Choroid plexus epithelial cell (primary cell): ENCODE data around the gene GLRX.
"Not testable (repeated sequence)": the region's sequence is repeated elsewhere in the genome, so short reads cannot be mapped to it uniquely, and the experiment has no call there.

Experiments
- DNase-seq: peaks from one replicate; pipeline ENCODE4 v3.0.0-alpha.2; 2010; ENCODE audit warnings: low read depth
- H3K4me3 ChIP-seq: 2 replicates; pipeline ENCODE4 v1.5.1; 2011; ENCODE audit warnings: low read depth, mild to moderate bottlenecking, control low read depth, low read length, moderate library complexity
- TF ChIP-seq, protein P1 (sequence below): conservative IDR thresholded peaks from 2 replicates; pipeline ENCODE4 v1.5.1; 2011; ENCODE audit warnings: low read depth, mild to moderate bottlenecking, control low read depth, inconsistent platforms, low read length, moderate library complexity

GLRX gene

DNA sequence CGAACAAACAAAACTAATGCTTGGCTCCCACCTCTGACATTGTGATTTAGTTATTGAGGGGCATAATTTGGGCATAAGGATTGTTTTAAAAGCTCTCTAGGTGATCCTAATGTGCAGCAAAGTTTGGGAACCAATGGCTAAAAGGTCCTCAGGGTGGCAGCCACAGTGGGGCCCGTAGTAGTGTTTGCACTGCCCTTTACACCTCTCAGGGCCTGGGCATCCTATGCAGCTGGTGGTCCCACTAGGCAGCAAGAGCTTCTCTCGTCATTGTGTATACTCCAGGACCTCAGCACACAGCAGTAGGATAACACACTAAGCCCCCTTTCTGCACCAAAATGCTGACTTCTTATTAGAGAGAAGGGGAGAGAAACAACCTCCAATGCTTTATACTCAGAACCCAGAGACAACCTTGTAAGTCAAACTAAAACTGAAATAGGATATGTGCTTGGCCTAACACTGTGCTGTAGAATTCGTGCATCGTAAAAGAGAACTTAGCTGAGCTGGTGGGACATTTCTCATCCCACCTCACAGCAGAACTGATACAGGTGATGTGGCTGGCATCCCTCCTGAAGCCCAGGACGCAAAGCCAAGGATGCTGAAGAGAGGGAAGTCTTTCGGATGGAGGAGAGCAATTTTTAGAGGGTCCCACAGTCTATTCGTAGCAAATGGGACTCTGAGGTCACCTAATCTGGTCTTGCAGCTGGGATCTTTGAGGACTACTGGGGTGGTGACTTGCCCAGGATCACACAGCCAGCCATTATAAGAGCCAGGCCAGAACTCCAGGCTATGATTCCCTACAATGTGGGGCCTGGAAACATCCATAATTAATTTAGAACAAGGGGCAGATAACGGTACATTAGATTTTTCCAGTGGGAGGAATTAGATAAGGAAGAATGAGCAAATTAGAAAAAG is 1.2 kb downstream of the GLRX start:
- TF ChIP-seq, protein P1, sequence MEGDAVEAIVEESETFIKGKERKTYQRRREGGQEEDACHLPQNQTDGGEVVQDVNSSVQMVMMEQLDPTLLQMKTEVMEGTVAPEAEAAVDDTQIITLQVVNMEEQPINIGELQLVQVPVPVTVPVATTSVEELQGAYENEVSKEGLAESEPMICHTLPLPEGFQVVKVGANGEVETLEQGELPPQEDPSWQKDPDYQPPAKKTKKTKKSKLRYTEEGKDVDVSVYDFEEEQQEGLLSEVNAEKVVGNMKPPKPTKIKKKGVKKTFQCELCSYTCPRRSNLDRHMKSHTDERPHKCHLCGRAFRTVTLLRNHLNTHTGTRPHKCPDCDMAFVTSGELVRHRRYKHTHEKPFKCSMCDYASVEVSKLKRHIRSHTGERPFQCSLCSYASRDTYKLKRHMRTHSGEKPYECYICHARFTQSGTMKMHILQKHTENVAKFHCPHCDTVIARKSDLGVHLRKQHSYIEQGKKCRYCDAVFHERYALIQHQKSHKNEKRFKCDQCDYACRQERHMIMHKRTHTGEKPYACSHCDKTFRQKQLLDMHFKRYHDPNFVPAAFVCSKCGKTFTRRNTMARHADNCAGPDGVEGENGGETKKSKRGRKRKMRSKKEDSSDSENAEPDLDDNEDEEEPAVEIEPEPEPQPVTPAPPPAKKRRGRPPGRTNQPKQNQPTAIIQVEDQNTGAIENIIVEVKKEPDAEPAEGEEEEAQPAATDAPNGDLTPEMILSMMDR: no peak
- peak overlapping the region; percentile 77 for H3K4me3 ChIP-seq
- no peak for DNase-seq

DNA sequence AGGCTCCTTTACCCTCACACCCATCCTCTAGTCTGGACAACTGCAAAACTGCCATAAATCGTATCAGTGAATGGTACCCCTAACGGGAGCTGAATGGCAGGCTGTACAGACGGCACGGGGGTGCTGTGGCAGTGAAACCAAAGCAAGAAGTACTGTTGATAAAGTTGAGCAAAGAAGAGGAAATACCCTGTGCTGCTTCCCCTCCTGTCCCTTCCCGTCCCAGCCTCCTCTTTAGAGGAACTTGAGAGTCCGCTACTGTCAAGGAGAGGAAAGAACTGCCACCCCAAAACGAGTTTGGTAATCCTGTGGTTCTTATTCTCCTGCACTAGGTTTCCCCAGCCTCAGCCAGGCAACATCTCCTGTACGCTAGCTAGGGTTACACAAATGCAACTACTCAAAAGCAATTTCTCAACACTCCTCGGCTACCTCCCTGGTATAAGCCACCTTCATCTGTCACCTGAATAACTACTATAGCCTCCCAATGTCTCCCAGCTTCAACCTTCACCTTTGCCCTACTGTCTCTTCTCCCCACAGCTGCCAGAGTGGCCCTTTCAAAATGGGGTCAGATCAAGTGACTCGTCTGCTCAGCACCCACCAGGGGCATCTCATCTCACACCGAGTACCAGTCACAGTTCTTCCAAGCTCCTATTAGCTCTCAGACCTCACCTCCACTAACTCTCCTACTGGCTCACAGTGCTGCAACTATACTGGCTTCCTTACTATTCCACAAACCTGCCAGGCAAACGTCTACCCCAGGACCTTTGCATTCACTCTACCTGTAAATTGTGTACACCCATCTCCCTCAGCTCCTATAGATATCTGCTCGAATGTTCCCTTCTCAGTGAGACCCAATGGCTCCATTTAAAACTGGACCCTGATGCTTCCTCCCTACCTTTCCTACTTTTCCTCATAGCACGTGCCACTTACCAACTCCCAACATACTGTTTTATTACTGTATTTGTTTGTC is 4.1 kb downstream of the GLRX start:
- TF ChIP-seq, protein P1: no peak
- peak overlapping the region; percentile 27 for H3K4me3 ChIP-seq
- no peak for DNase-seq

DNA sequence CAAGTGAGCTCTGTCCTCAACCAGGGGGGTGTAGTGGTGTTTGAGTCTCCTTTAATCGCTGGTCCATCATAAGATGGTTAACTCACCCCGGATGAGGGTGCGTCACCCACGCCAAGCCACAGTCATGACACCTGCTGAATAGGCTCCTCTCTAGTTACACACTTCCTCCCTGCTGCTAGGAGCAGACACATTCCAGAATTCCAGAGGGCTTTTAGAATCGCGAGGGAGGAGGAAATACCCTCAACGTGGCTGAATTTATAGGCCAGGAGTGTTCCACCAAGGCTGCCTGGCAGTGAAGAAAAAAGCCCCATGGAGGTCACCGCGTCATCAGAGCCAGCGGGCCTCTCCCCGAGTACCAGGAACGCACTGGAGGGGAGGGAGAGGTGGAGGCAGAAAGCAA is 5.1 kb downstream of the GLRX start:
- no peak overlapping the region for H3K4me3 ChIP-seq
- DNase-seq: peak; percentile 75
- TF ChIP-seq, protein P1: no peak

DNA sequence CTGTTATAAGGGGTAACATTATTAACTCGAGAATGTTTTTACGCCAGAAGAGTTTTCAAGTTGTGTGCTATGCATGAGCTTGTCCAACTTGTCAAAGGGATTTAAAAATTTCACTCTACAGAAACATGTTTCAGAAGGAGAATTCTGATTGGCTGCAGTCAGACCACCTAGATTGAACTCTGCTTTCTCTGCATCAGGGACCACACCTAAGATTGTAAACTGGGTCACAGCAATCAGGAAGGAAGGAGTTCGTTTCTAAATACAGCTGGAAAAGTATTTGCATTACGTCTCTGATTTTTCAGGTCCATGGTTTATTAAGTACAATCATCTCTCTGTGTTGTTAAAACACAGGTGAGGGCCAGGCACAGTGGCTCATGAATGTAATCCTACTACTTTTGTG is 5.8 kb downstream of the GLRX start:
- DNase-seq: no peak
- TF ChIP-seq, protein P1: no peak
- H3K4me3 ChIP-seq: no peak overlapping the region

DNA sequence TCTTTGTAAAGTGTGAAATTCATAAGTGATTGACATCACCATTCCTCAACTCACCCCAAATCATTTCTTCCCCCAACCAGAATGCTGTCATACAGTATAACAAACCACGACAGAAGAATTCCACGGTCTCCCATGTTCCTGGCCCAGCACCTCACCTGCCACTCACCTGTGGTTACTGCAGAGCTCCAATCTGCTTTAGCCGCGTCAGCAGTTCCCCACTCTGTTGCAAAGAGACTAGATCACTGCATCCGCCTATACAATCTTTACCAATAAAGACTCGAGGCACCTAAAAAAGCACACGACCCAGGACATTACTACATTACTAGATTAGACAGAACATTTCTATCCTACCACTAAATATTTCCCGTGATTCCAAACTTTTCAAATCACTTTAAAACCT is 6.2 kb downstream of the GLRX start:
- no peak overlapping the region for H3K4me3 ChIP-seq
- TF ChIP-seq, protein P1: no peak
- no peak for DNase-seq

DNA sequence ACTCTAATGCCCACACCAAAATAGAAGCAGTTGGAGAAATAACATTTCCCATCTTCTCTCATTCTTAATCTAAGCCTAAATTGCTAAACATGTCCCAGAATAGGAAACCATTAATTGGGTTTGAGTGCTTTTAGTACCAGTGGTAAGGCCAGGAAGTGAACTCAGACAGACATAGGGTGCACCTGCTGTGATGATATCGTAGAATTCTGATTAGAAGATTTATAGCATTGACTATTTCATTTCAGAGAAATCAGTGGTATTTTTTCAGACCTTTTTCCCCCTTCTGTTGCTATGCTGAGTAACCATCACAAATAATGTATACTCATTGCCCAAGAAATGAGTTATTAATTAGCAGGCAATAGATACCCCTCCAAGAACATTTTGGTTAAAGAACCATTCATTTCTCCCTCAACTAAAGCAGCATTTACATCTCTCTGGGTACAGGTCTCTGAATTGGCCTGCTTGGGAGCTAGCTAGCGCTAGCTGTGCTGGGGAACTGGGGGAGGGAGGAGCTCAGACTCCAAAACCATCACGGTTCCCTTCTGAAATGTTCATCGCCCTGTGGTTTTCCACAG is 7.3 kb downstream of the GLRX start:
- no peak overlapping the region for H3K4me3 ChIP-seq
- TF ChIP-seq, protein P1: no peak
- DNase-seq: no peak

DNA sequence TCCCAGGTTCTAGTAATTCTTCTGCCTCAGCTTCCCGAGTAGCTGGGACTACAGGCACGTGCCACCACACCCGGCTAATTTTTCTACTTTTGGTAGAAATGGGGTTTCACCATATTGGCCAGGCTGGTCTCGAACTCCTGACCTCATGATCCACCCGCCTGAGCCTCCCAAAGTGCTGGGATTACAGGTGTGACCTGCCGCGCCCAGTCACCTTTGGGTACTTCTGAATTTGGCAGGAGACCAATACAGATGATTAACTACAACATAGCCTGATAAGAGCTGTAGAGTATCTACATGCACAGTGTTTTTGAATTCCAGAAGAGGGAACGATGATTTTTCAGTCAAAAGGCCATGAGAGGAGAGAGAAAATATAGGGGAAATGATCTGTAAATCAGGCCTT is 9.5 kb downstream of the GLRX start:
- H3K4me3 ChIP-seq, DNase-seq: not testable (repeated sequence)
